ENCODE data around the gene FYTTD1. TPM values are rescaled to one million over a fixed set of nuclear protein-coding genes. Genes with fewer than 3 reads are reported as not detected.

Gene FYTTD1
- total RNA-seq, 1 experiment from 2014 or later: 45.9 TPM

- intact Hi-C loops (cut with micrococcal nuclease): loop anchor here (2.0 kb wide), 1 partner anchor 66 kb away; the partner anchor contains the start of gene RUBCN
- no TSS peak for BruUV-seq (replicated peaks)
- Mint-ChIP-seq H3K4me1 (ENCODE audit: insufficient read depth, unreplicated experiment) (peaks cover 23% of the 10 kb centered on the region), H3K9me3 (ENCODE audit: unreplicated experiment) (no peaks in the 10 kb centered on the region), H3K36me3 (ENCODE audit: insufficient read depth, unreplicated experiment) (peaks cover 16% of the 10 kb centered on the region), H3K27me3 (ENCODE audit: insufficient read depth, unreplicated experiment) (no peaks in the 10 kb centered on the region), H3K4me3 (ENCODE audit: unreplicated experiment) (no peak overlapping the region), H3K27ac (ENCODE audit: low read depth, unreplicated experiment) (peak overlapping the region; percentile 7)
- ChIA-PET POLR2A (interaction anchor here (1.0 kb wide), 1 partner anchor 53 kb away, joined by 3 read pairs; the partner anchor contains the start of gene FYTTD1), CTCF (interaction anchor here (0.7 to 1.2 kb wide), 3 partner anchors 18 to 33 kb away, joined by 3 read pairs; no protein-coding TSS in a partner anchor)
- no peak for TF ChIP-seq CTCF (IDR thresholded peaks at IDR 0.05; ENCODE audit: unreplicated experiment)
- DNase-seq (ENCODE audit: unreplicated experiment): no peak
Observed at GRCh38 chr3:197802779-197803459, 53.2 kb downstream of the FYTTD1 start.

GRCh38 chr3:197804511-197804910, 54.8 kb downstream of the FYTTD1 start:
- intact Hi-C loops (cut with micrococcal nuclease): no loop called here
- H3K36me3 Mint-ChIP-seq (ENCODE audit: insufficient read depth, unreplicated experiment): peaks cover 9% of the 10 kb centered on the region
- no TSS peak for BruUV-seq (replicated peaks)
- no peak overlapping the region for H3K27ac Mint-ChIP-seq (ENCODE audit: low read depth, unreplicated experiment)
- ChIA-PET CTCF (no interaction called here), POLR2A (interaction anchor here (0.9 kb wide), 1 partner anchor 50 kb away, joined by 3 read pairs; no protein-coding TSS in a partner anchor)
- no peaks in the 10 kb centered on the region for H3K9me3 Mint-ChIP-seq (ENCODE audit: unreplicated experiment)
- no peak overlapping the region for H3K4me3 Mint-ChIP-seq (ENCODE audit: unreplicated experiment)
- DNase-seq (ENCODE audit: unreplicated experiment): no peak
- peaks cover 24% of the 10 kb centered on the region for H3K4me1 Mint-ChIP-seq (ENCODE audit: insufficient read depth, unreplicated experiment)
- TF ChIP-seq CTCF (IDR thresholded peaks at IDR 0.05; ENCODE audit: unreplicated experiment): no peak
- no peaks in the 10 kb centered on the region for H3K27me3 Mint-ChIP-seq (ENCODE audit: insufficient read depth, unreplicated experiment)

- Mint-ChIP-seq H3K4me1 (ENCODE audit: insufficient read depth, unreplicated experiment) (peaks cover 11% of the 10 kb centered on the region), H3K9me3 (ENCODE audit: unreplicated experiment) (no peaks in the 10 kb centered on the region), H3K4me3 (ENCODE audit: unreplicated experiment) (no peak overlapping the region), H3K36me3 (ENCODE audit: insufficient read depth, unreplicated experiment) (peaks cover 9% of the 10 kb centered on the region), H3K27me3 (ENCODE audit: insufficient read depth, unreplicated experiment) (no peaks in the 10 kb centered on the region), H3K27ac (ENCODE audit: low read depth, unreplicated experiment) (no peak overlapping the region)
- intact Hi-C loops (cut with micrococcal nuclease): no loop called here
- no peak for DNase-seq (ENCODE audit: unreplicated experiment)
- no peak for TF ChIP-seq CTCF (IDR thresholded peaks at IDR 0.05; ENCODE audit: unreplicated experiment)
- ChIA-PET CTCF (no interaction called here), POLR2A (interaction anchor here (0.7 kb wide), 1 partner anchor 12 kb away, joined by 3 read pairs; no protein-coding TSS in a partner anchor)
- no TSS peak for BruUV-seq (replicated peaks)
Observed at GRCh38 chr3:197807969-197808587, 58.4 kb downstream of the FYTTD1 start.

GRCh38 chr3:197809356-197810020, 59.8 kb downstream of the FYTTD1 start:
- no peak for TF ChIP-seq CTCF (IDR thresholded peaks at IDR 0.05; ENCODE audit: unreplicated experiment)
- DNase-seq (ENCODE audit: unreplicated experiment): no peak
- Mint-ChIP-seq H3K36me3 (ENCODE audit: insufficient read depth, unreplicated experiment) (peaks cover 9% of the 10 kb centered on the region), H3K9me3 (ENCODE audit: unreplicated experiment) (no peaks in the 10 kb centered on the region), H3K27me3 (ENCODE audit: insufficient read depth, unreplicated experiment) (no peaks in the 10 kb centered on the region), H3K4me3 (ENCODE audit: unreplicated experiment) (no peak overlapping the region), H3K4me1 (ENCODE audit: insufficient read depth, unreplicated experiment) (peaks cover 11% of the 10 kb centered on the region), H3K27ac (ENCODE audit: low read depth, unreplicated experiment) (no peak overlapping the region)
- ChIA-PET POLR2A (interaction anchor here (0.6 to 1.8 kb wide), 7 partner anchors 8 to 46 kb away, joined by 3 to 8 read pairs (median 3); partner anchors contain the start of gene LRCH3), CTCF (no interaction called here)
- BruUV-seq (replicated peaks): no TSS peak
- intact Hi-C loops (cut with micrococcal nuclease): no loop called here
